ENCODE data around the gene TBC1D8. TPM values are rescaled to one million over a fixed set of nuclear protein-coding genes. Genes with fewer than 3 reads are reported as not detected.

Gene TBC1D8
- total and polyA plus RNA-seq, 12 donors: 7.6 to 17.2 (median 10.8) TPM

DNA sequence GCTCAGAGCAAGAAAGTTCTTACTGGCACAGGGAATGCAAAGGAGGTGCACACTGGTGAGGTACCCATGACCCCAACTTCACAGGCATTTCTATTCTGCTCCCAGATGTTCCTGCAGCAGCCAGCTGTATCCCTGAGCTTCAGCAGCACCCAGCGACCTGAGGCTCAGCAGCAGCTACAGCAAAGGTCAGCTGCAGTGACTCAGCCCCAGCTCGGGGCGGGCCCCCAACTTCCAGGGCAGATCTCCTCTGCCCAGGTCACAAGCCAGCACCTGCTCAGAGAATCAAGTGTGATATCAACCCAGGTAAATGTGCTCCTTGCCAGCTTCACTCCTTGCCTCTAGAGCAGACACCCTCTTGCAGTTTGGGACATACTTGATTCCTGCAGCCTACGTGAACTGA lies 163.2 kb downstream of the TBC1D8 start:
- TF ChIP-seq, protein P1, sequence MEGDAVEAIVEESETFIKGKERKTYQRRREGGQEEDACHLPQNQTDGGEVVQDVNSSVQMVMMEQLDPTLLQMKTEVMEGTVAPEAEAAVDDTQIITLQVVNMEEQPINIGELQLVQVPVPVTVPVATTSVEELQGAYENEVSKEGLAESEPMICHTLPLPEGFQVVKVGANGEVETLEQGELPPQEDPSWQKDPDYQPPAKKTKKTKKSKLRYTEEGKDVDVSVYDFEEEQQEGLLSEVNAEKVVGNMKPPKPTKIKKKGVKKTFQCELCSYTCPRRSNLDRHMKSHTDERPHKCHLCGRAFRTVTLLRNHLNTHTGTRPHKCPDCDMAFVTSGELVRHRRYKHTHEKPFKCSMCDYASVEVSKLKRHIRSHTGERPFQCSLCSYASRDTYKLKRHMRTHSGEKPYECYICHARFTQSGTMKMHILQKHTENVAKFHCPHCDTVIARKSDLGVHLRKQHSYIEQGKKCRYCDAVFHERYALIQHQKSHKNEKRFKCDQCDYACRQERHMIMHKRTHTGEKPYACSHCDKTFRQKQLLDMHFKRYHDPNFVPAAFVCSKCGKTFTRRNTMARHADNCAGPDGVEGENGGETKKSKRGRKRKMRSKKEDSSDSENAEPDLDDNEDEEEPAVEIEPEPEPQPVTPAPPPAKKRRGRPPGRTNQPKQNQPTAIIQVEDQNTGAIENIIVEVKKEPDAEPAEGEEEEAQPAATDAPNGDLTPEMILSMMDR (IDR thresholded peaks at IDR 0.05): no peak
- TF ChIP-seq POLR2A (IDR thresholded peaks at IDR 0.05): no peak
- 36 to 91% (median 65%) methylated on average over 1 to 4 of the region's 4 CpGs for WGBS, 4 donors
- H3K4me3 ChIP-seq: no peak overlapping the region
- H3K4me1 ChIP-seq (replicated peaks in 1 of 2): peaks cover 0 to 8% of the 10 kb centered on the region in 2 donors
- no peak overlapping the region for H3K27ac ChIP-seq
- peak in 3 of 7 donors; percentile 33 to 51 (median 38) for DNase-seq
- no peaks in the 10 kb centered on the region for H3K36me3 ChIP-seq (replicated peaks in 1 of 2)
- intact Hi-C loops (cut with DNase I): loop anchor here in 1 of 2 donors (5.0 kb wide), 1 partner anchor 376 kb away; no protein-coding TSS in a partner anchor
- H3K27me3 ChIP-seq: no peaks in the 10 kb centered on the region
- H3K9me3 ChIP-seq (replicated peaks in 1 of 3): no peaks in the 10 kb centered on the region

- no peaks in the 10 kb centered on the region for H3K9me3 ChIP-seq (replicated peaks in 1 of 3)
- DNase-seq: no peak
- TF ChIP-seq, protein P1 (IDR thresholded peaks at IDR 0.05): no peak
- TF ChIP-seq POLR2A (IDR thresholded peaks at IDR 0.05): no peak
- intact Hi-C loops (cut with DNase I): loop anchor here in 1 of 2 donors (5.0 kb wide), 1 partner anchor 375 kb away; no protein-coding TSS in a partner anchor
- no peak overlapping the region for H3K27ac ChIP-seq
- no peaks in the 10 kb centered on the region for H3K27me3 ChIP-seq
- H3K4me1 ChIP-seq (replicated peaks in 1 of 2): peaks cover 0 to 8% of the 10 kb centered on the region in 2 donors
- no peak overlapping the region for H3K4me3 ChIP-seq
- WGBS, 4 donors: 71 to 80% (median 74%) methylated on average over 3 of the region's 3 CpGs
- no peaks in the 10 kb centered on the region for H3K36me3 ChIP-seq (replicated peaks in 1 of 2)
Measured at GRCh38 chr2:100987536-100987935, 163.6 kb downstream of the TBC1D8 start.

- H3K9me3 ChIP-seq (replicated peaks in 1 of 3): no peaks in the 10 kb centered on the region
- intact Hi-C loops (cut with DNase I): loop anchor here in 1 of 2 donors (5.0 kb wide), 1 partner anchor 374 kb away; no protein-coding TSS in a partner anchor
- TF ChIP-seq, protein P1 (IDR thresholded peaks at IDR 0.05): no peak
- no peak for TF ChIP-seq POLR2A (IDR thresholded peaks at IDR 0.05)
- H3K4me1 ChIP-seq (replicated peaks in 1 of 2): peaks cover 0 to 8% of the 10 kb centered on the region in 2 donors
- H3K4me3 ChIP-seq: no peak overlapping the region
- H3K27ac ChIP-seq: no peak overlapping the region
- no peaks in the 10 kb centered on the region for H3K36me3 ChIP-seq (replicated peaks in 1 of 2)
- H3K27me3 ChIP-seq: no peaks in the 10 kb centered on the region
- WGBS, 4 donors: 87 to 94% (median 90%) methylated on average over 5 to 11 of the region's 11 CpGs
- DNase-seq: no peak
Measured at GRCh38 chr2:100986157-100986556, 165.0 kb downstream of the TBC1D8 start.

DNA sequence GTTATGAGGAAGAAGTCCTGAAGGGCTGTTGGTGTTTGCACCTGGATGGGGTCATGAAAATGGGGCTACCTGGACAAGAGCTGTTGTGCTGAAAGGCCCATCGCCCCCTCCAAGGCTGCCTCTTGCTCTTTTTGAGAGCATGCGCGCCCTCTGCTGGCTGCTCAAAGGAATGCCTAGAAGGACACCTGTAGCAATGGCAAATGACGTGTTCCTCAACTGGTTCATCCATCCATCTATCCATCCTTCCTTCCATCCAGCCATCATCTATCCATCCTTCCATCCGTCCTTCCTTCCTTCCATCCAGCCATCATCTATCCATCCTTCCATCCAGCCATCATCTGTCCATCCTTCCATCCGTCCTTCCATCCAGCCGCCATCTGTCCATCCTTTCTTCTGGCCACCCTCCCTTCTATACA lies 166.3 kb downstream of the TBC1D8 start:
- Histone ChIP-seq H3K27me3 (no peaks in the 10 kb centered on the region), H3K27ac (peak overlapping the region in 1 of 5 donors; percentile 24), H3K4me1 (replicated peaks in 1 of 2) (peaks cover 0 to 8% of the 10 kb centered on the region in 2 donors), H3K4me3 (no peak overlapping the region), H3K36me3 (replicated peaks in 1 of 2) (no peaks in the 10 kb centered on the region), H3K9me3 (replicated peaks in 1 of 3) (no peaks in the 10 kb centered on the region)
- peak; percentile 71 to 92 (median 80) for DNase-seq
- no peak for TF ChIP-seq POLR2A (IDR thresholded peaks at IDR 0.05)
- TF ChIP-seq, protein P1 (IDR thresholded peaks at IDR 0.05): peak; percentile 82 to 96 (median 92)
- intact Hi-C loops (cut with DNase I): loop anchor here (2.0 to 5.0 kb wide), 4 partner anchors 168 to 374 kb away; no protein-coding TSS in a partner anchor
- WGBS, 4 donors: 28 to 32% (median 29%) methylated on average over 7 of the region's 7 CpGs
